Measurements from ENCODE around the gene GPRC5C.
"Not testable (repeated sequence)": the region's sequence is repeated elsewhere in the genome, so short reads cannot be mapped to it uniquely, and the experiment has no call there.

The GPRC5C gene

GRCh38 chr17:74472890-74473289 lies 41.0 kb downstream of the GPRC5C start:
- H3K4me3 Mint-ChIP-seq, result no peak overlapping the region
- peaks cover 11% of the 10 kb centered on the region for H3K9me3 Mint-ChIP-seq
- intact Hi-C loops (cut with micrococcal nuclease), result no loop called here
- no peaks in the 10 kb centered on the region for H3K27me3 Mint-ChIP-seq
- H3K27ac Mint-ChIP-seq, result peak overlapping the region; percentile 26
- peaks cover 77% of the 10 kb centered on the region for H3K36me3 Mint-ChIP-seq (ENCODE audit: low read depth)
- peaks cover 53% of the 10 kb centered on the region for H3K4me1 Mint-ChIP-seq (ENCODE audit: low read depth)

GRCh38 chr17:74473294-74473693 lies 41.4 kb downstream of the GPRC5C start:
- Mint-ChIP-seq H3K27me3 (no peaks in the 10 kb centered on the region), H3K9me3 (peaks cover 11% of the 10 kb centered on the region), H3K4me1 (ENCODE audit: low read depth) (peaks cover 57% of the 10 kb centered on the region), H3K27ac (peak overlapping the region; percentile 26), H3K36me3 (ENCODE audit: low read depth) (peaks cover 81% of the 10 kb centered on the region), H3K4me3 (no peak overlapping the region)
- intact Hi-C loops (cut with micrococcal nuclease), result no loop called here

- Mint-ChIP-seq H3K36me3 (ENCODE audit: low read depth) (peaks cover 81% of the 10 kb centered on the region), H3K27ac (peak overlapping the region; percentile 26)
Observed at GRCh38 chr17:74474043-74474792, 42.3 kb downstream of the GPRC5C start.

GRCh38 chr17:74475189-74475588 lies 43.3 kb downstream of the GPRC5C start:
- intact Hi-C loops (cut with micrococcal nuclease), result no loop called here
- Mint-ChIP-seq H3K27me3 (no peaks in the 10 kb centered on the region), H3K4me1 (ENCODE audit: low read depth) (peaks cover 65% of the 10 kb centered on the region), H3K27ac (no peak overlapping the region), H3K9me3 (peaks cover 11% of the 10 kb centered on the region), H3K36me3 (ENCODE audit: low read depth) (peaks cover 84% of the 10 kb centered on the region), H3K4me3 (no peak overlapping the region)

More at GRCh38 chr17:74474043-74474792, 42.3 kb downstream of the GPRC5C start:
- Mint-ChIP-seq H3K27me3 (no peaks in the 10 kb centered on the region), H3K4me3 (no peak overlapping the region), H3K9me3 (peaks cover 11% of the 10 kb centered on the region), H3K4me1 (ENCODE audit: low read depth) (peaks cover 65% of the 10 kb centered on the region)
- intact Hi-C loops (cut with micrococcal nuclease), result no loop called here

- Mint-ChIP-seq H3K27ac (no peak overlapping the region), H3K4me3 (no peak overlapping the region), H3K36me3 (ENCODE audit: low read depth) (peaks cover 86% of the 10 kb centered on the region), H3K4me1 (ENCODE audit: low read depth) (peaks cover 65% of the 10 kb centered on the region), H3K27me3 (peaks cover 3% of the 10 kb centered on the region), H3K9me3 (peaks cover 11% of the 10 kb centered on the region)
- intact Hi-C loops (cut with micrococcal nuclease), result no loop called here
Observed at GRCh38 chr17:74477411-74477810, 45.5 kb downstream of the GPRC5C start.

GRCh38 chr17:74478420-74479100 lies 46.7 kb downstream of the GPRC5C start:
- intact Hi-C loops (cut with micrococcal nuclease), result no loop called here
- Mint-ChIP-seq H3K36me3 (ENCODE audit: low read depth) (peaks cover 86% of the 10 kb centered on the region), H3K4me1 (ENCODE audit: low read depth) (peaks cover 59% of the 10 kb centered on the region), H3K9me3 (peaks cover 11% of the 10 kb centered on the region), H3K27ac (peak overlapping the region; percentile 71), H3K27me3 (peaks cover 5% of the 10 kb centered on the region), H3K4me3 (peak overlapping the region; percentile 10)

GRCh38 chr17:74480290-74480689 lies 48.4 kb downstream of the GPRC5C start:
- H3K36me3 Mint-ChIP-seq (ENCODE audit: low read depth), result peaks cover 86% of the 10 kb centered on the region
- H3K4me1 Mint-ChIP-seq (ENCODE audit: low read depth), result peaks cover 56% of the 10 kb centered on the region
- intact Hi-C loops (cut with micrococcal nuclease), result no loop called here
- peak overlapping the region; percentile 72 for H3K27ac Mint-ChIP-seq
- H3K4me3 Mint-ChIP-seq, result peak overlapping the region; percentile 14
- H3K27me3 Mint-ChIP-seq, result peaks cover 5% of the 10 kb centered on the region
- peaks cover 6% of the 10 kb centered on the region for H3K9me3 Mint-ChIP-seq

- Mint-ChIP-seq H3K27me3 (peaks cover 5% of the 10 kb centered on the region), H3K4me3 (no peak overlapping the region), H3K36me3 (ENCODE audit: low read depth) (peaks cover 81% of the 10 kb centered on the region), H3K4me1 (ENCODE audit: low read depth) (peaks cover 50% of the 10 kb centered on the region), H3K9me3 (no peaks in the 10 kb centered on the region), H3K27ac (peak overlapping the region; percentile 22)
- intact Hi-C loops (cut with micrococcal nuclease), result no loop called here
Observed at GRCh38 chr17:74481621-74482020, 49.7 kb downstream of the GPRC5C start.

GRCh38 chr17:74484066-74484465 lies 52.2 kb downstream of the GPRC5C start:
- no peak overlapping the region for H3K4me3 Mint-ChIP-seq
- H3K27ac Mint-ChIP-seq, result peak overlapping the region; percentile 23
- H3K9me3 Mint-ChIP-seq, result no peaks in the 10 kb centered on the region
- peaks cover 32% of the 10 kb centered on the region for H3K4me1 Mint-ChIP-seq (ENCODE audit: low read depth)
- H3K36me3 Mint-ChIP-seq (ENCODE audit: low read depth), result peaks cover 87% of the 10 kb centered on the region
- peaks cover 5% of the 10 kb centered on the region for H3K27me3 Mint-ChIP-seq
- intact Hi-C loops (cut with micrococcal nuclease), result no loop called here

GRCh38 chr17:74485022-74485743 lies 53.3 kb downstream of the GPRC5C start:
- Mint-ChIP-seq H3K27me3 (peaks cover 7% of the 10 kb centered on the region), H3K27ac (no peak overlapping the region), H3K4me1 (ENCODE audit: low read depth) (peaks cover 29% of the 10 kb centered on the region), H3K4me3 (no peak overlapping the region), H3K9me3 (no peaks in the 10 kb centered on the region), H3K36me3 (ENCODE audit: low read depth) (peaks cover 82% of the 10 kb centered on the region)
- intact Hi-C loops (cut with micrococcal nuclease), result no loop called here

- Mint-ChIP-seq H3K27me3 (peaks cover 7% of the 10 kb centered on the region), H3K4me3 (no peak overlapping the region), H3K27ac (no peak overlapping the region), H3K36me3 (ENCODE audit: low read depth) (peaks cover 75% of the 10 kb centered on the region), H3K9me3 (no peaks in the 10 kb centered on the region), H3K4me1 (ENCODE audit: low read depth) (peaks cover 28% of the 10 kb centered on the region)
- intact Hi-C loops (cut with micrococcal nuclease), result no loop called here
Observed at GRCh38 chr17:74485841-74486240, 54.0 kb downstream of the GPRC5C start.

- H3K27me3 Mint-ChIP-seq; H3K9me3 Mint-ChIP-seq; H3K27ac Mint-ChIP-seq; intact Hi-C loops (cut with micrococcal nuclease); H3K4me3 Mint-ChIP-seq: not testable (repeated sequence)
- Mint-ChIP-seq H3K4me1 (ENCODE audit: low read depth) (peaks cover 41% of the 10 kb centered on the region), H3K36me3 (ENCODE audit: low read depth) (peaks cover 51% of the 10 kb centered on the region)
Observed at GRCh38 chr17:74488276-74488675, 56.4 kb downstream of the GPRC5C start.

- H3K9me3 Mint-ChIP-seq, result no peaks in the 10 kb centered on the region
- peaks cover 51% of the 10 kb centered on the region for H3K4me1 Mint-ChIP-seq (ENCODE audit: low read depth)
- intact Hi-C loops (cut with micrococcal nuclease), result loop anchor here (2.0 to 5.0 kb wide), 2 partner anchors 24 to 33 kb away; partner anchors contain the start of gene CD300A
- H3K4me3 Mint-ChIP-seq, result no peak overlapping the region
- peak overlapping the region; percentile 16 for H3K27ac Mint-ChIP-seq
- peaks cover 2% of the 10 kb centered on the region for H3K27me3 Mint-ChIP-seq
- H3K36me3 Mint-ChIP-seq (ENCODE audit: low read depth), result peaks cover 27% of the 10 kb centered on the region
Observed at GRCh38 chr17:74490716-74491115, 58.8 kb downstream of the GPRC5C start.

- H3K4me1 Mint-ChIP-seq (ENCODE audit: low read depth), result peaks cover 51% of the 10 kb centered on the region
- no peaks in the 10 kb centered on the region for H3K9me3 Mint-ChIP-seq
- peaks cover 2% of the 10 kb centered on the region for H3K27me3 Mint-ChIP-seq
- peak overlapping the region; percentile 85 for H3K27ac Mint-ChIP-seq
- intact Hi-C loops (cut with micrococcal nuclease), result loop anchor here (2.0 to 5.0 kb wide), 2 partner anchors 25 to 34 kb away; partner anchors contain the start of gene CD300A
- H3K36me3 Mint-ChIP-seq (ENCODE audit: low read depth), result peaks cover 22% of the 10 kb centered on the region
- H3K4me3 Mint-ChIP-seq, result peak overlapping the region; percentile 18
Observed at GRCh38 chr17:74491626-74492025, 59.7 kb downstream of the GPRC5C start.
